Left lung (tissue), 10 donors: ENCODE results near the gene DEAF1. TPM values are rescaled to one million over a fixed set of nuclear protein-coding genes. Genes with fewer than 3 reads are reported as not detected.
A peak's percentile ranks its signal among the peaks of the same experiment; 100 is the strongest.

Experiments
- ATAC-seq: fragments of 200-7000 bp; cut with Tn5 transposase; one replicate; pipeline ENCODE4 v1.9.1; 2020; ENCODE audit warnings: moderate library complexity
- DNase-seq, 4 donors: peaks; one replicate each; pipeline ENCODE4 v3.0.0-alpha.2; 2013 to 2020
- H3K27ac ChIP-seq, 2 donors: fragments of 200-600 bp; sonication (generic) in 1 of 2; one replicate each; pipeline versions ENCODE4 v1.5.0 to v1.8.0; 2020 to 2021
- H3K27me3 ChIP-seq, 2 donors: fragments of 200-600 bp; sonication (generic) in 1 of 2; one replicate each; pipeline versions ENCODE4 v1.5.0 to v1.8.0; 2020 to 2021
- H3K36me3 ChIP-seq, 2 donors: fragments of 200-600 bp; sonication (generic) in 1 of 2; one replicate each; pipeline versions ENCODE4 v1.5.0 to v1.8.0; 2020 to 2021
- H3K4me1 ChIP-seq, 2 donors: fragments of 200-600 bp; one replicate each; pipeline ENCODE4 v1.8.0; 2021
- H3K4me3 ChIP-seq, 2 donors: fragments of 200-600 bp; sonication (generic) in 1 of 2; one replicate each; pipeline versions ENCODE4 v1.5.0 to v1.8.0; 2020 to 2021; ENCODE audit warnings: mild to moderate bottlenecking in 1 of 2
- H3K9me3 ChIP-seq, 2 donors: fragments of 200-600 bp; sonication (generic) in 1 of 2; one replicate each; pipeline versions ENCODE4 v1.5.0 to v1.8.0; 2020 to 2021
- CTCF ChIP-seq, 2 donors: fragments of 200-600 bp; sonication (generic) in 1 of 2; IDR thresholded peaks; one replicate each; pipeline versions ENCODE4 v1.5.0 to v1.8.0; 2021; ENCODE audit warnings: antibody characterized with exemption in 2 of 2
- intact Hi-C, 2 donors: fragments of 100-400 bp; cut with DNase I; formaldehyde crosslinking; loops; one replicate each; pipeline versions ENCODE4 v1.11.2 to v1.14.2; 2022
- polyA plus RNA-seq, 6 donors: library from polyadenylated mRNA; unstranded; fragments of 120-200 nt; gene quantifications; one replicate each; pipeline ENCODE4 v1.2.1, GENCODE V29; 2013; ENCODE audit not compliant: insufficient read length in 6 of 6
- total RNA-seq, 2 donors: library from RNA; stranded (reverse); fragmentation: NEBNext Ultra II Directional; extraction: Animal tissue kit (Norgen Biotek cat#: 25700); gene quantifications; one replicate each; pipeline ENCODE4 v1.2.1, GENCODE V29; 2021
- donor health status: DM: no; HTN: yes; CAD: no.
- donor health status: DM: no; HTN: no; CAD: no.

The DEAF1 gene
- total and polyA plus RNA-seq, 8 donors = 28.3 to 52.9 (median 38.4) TPM

- no peak for TF ChIP-seq CTCF (IDR thresholded peaks at IDR 0.05)
- DNase-seq (peak in 3 of 4 donors; percentile 46 to 86 (median 67)), ATAC-seq (peak; percentile 3)
- Histone ChIP-seq H3K27me3 (no peaks in the 10 kb centered on the region), H3K9me3 (no peaks in the 10 kb centered on the region), H3K27ac (peak overlapping the region in 1 of 2 donors; percentile 97), H3K4me1 (peaks cover 14 to 43% of the 10 kb centered on the region in 2 donors), H3K4me3 (peak overlapping the region in 1 of 2 donors; percentile 92), H3K36me3 (peaks cover 0 to 68% of the 10 kb centered on the region in 2 donors)
- intact Hi-C loops = no loop called here
These were observed 81.6 kb downstream of the DEAF1 start for GRCh38 chr11:613369-613968.

GRCh38 chr11:612961-613300, 82.1 kb downstream of the DEAF1 start:
- Histone ChIP-seq H3K27me3 (no peaks in the 10 kb centered on the region), H3K36me3 (peaks cover 0 to 74% of the 10 kb centered on the region in 2 donors), H3K4me1 (peaks cover 14 to 43% of the 10 kb centered on the region in 2 donors), H3K27ac (peak overlapping the region in 1 of 2 donors; percentile 41), H3K4me3 (no peak overlapping the region), H3K9me3 (no peaks in the 10 kb centered on the region)
- no peak for DNase-seq
- ATAC-seq = no peak
- no peak for TF ChIP-seq CTCF (IDR thresholded peaks at IDR 0.05)
- intact Hi-C loops = no loop called here

GRCh38 chr11:612201-612960, 82.6 kb downstream of the DEAF1 start:
- peaks cover 0 to 79% of the 10 kb centered on the region in 2 donors for H3K36me3 ChIP-seq
- DNase-seq (peak in 1 of 4 donors; percentile 77), ATAC-seq (no peak)
- H3K9me3 ChIP-seq = no peaks in the 10 kb centered on the region
- no peaks in the 10 kb centered on the region for H3K27me3 ChIP-seq
- no peak overlapping the region for H3K4me3 ChIP-seq
- no peak overlapping the region for H3K27ac ChIP-seq
- intact Hi-C loops = no loop called here
- no peak for TF ChIP-seq CTCF (IDR thresholded peaks at IDR 0.05)
- peaks cover 14 to 42% of the 10 kb centered on the region in 2 donors for H3K4me1 ChIP-seq

- intact Hi-C loops = no loop called here
- H3K36me3 ChIP-seq = peaks cover 0 to 90% of the 10 kb centered on the region in 2 donors
- no peaks in the 10 kb centered on the region for H3K9me3 ChIP-seq
- DNase-seq = peak in 1 of 4 donors; percentile 72
- H3K27ac ChIP-seq = no peak overlapping the region
- ATAC-seq = no peak
- no peak for TF ChIP-seq CTCF (IDR thresholded peaks at IDR 0.05)
- H3K4me1 ChIP-seq = peaks cover 14 to 32% of the 10 kb centered on the region in 2 donors
- no peak overlapping the region for H3K4me3 ChIP-seq
- H3K27me3 ChIP-seq = no peaks in the 10 kb centered on the region
These were observed 83.7 kb downstream of the DEAF1 start for GRCh38 chr11:611001-611996.
